Activated T-helper 9 cell treated with anti-CD3 and anti-CD28 coated beads, Interleukin-2, amount 50 U/mL, for 16 hours (primary cell): Measurements from ENCODE around the gene RAC2.

Source experiments
- DNase-seq: peaks from one replicate; pipeline ENCODE4 v3.0.0-alpha.2; 2020; ENCODE audit warnings: low read depth

RAC2 gene

GRCh38 chr22:37175414-37176281 lies 68.4 kb downstream of the RAC2 start:
- no peak for DNase-seq
